Pancreas (tissue), 10 donors: ENCODE results near the gene MATN3. TPM values are rescaled to one million over a fixed set of nuclear protein-coding genes. Genes with fewer than 3 reads are reported as not detected.
A peak's percentile ranks its signal among the peaks of the same experiment; 100 is the strongest.

ENCODE experiments used
- ATAC-seq, 4 donors: fragments of 200-7000 bp; cut with Tn5 transposase; one replicate each; pipeline versions ENCODE4 v1.8.0 to v1.9.1; 2020; ENCODE audit warnings: mild to moderate bottlenecking in 4 of 4, moderate library complexity in 4 of 4
- DNase-seq, 6 donors: peaks; one replicate each; pipeline ENCODE4 v3.0.0-alpha.2; 2020
- FAIRE-seq: peaks from 2 replicates; lab custom pipeline; 2012; peaks lifted over from hg19 to GRCh38; lab: Jason Lieb, UNC
- H3K27ac ChIP-seq, 4 donors: fragments of 200-600 bp; sonication (generic); 1 replicate in 3 of 4; 2 replicates in 1 of 4; pipeline versions ENCODE4 v1.5.0 to v1.8.0; 2020
- H3K27me3 ChIP-seq, 4 donors: fragments of 200-600 bp; one replicate each; pipeline ENCODE4 v1.8.0; 2021
- H3K36me3 ChIP-seq, 3 donors: fragments of 200-600 bp; sonication (generic) in 1 of 3; one replicate each; pipeline versions ENCODE4 v1.5.0 to v1.8.0; 2020 to 2021
- H3K4me1 ChIP-seq, 3 donors: fragments of 200-600 bp; one replicate each; pipeline ENCODE4 v1.8.0; 2021
- H3K4me3 ChIP-seq, 4 donors: fragments of 200-600 bp; sonication (generic) in 2 of 4; one replicate each; pipeline versions ENCODE4 v1.5.0 to v1.8.0; 2020 to 2021
- H3K9me3 ChIP-seq, 4 donors: fragments of 200-600 bp; one replicate each; pipeline ENCODE4 v1.8.0; 2021
- CTCF ChIP-seq, 4 donors: fragments of 200-600 bp; sonication (generic) in 3 of 4; IDR thresholded peaks; one replicate each; pipeline versions ENCODE4 v1.5.0 to v1.8.0; 2021; ENCODE audit warnings: antibody characterized with exemption in 4 of 4
- whole genome bisulfite sequencing, 2 donors: extraction: QIAGEN DNeasy Blood & Tissue Kit; methylation state at CpG; one replicate each; pipeline ENCODE4 v1.1.7; 2013; 5-methylcytosine and 5-hydroxymethylcytosine counted together
- intact Hi-C, 3 donors: fragments of 100-400 bp; cut with DNase I; formaldehyde crosslinking; loops; one replicate each; pipeline versions ENCODE4 v1.11.1 to v1.14.2; 2022
- polyA plus RNA-seq, 2 donors: library from polyadenylated mRNA; stranded (reverse); fragments of 200-250 nt; gene quantifications; one replicate each; pipeline ENCODE4 v1.2.3, GENCODE V29; 2013
- total RNA-seq, 6 donors: library from RNA; stranded (reverse); fragmentation: NEBNext Ultra II Directional in 4 of 6; extraction: Animal tissue kit (Norgen Biotek cat#: 25700) in 4 of 6; gene quantifications; one replicate each; pipeline versions ENCODE4 v1.2.1 to v1.2.4, GENCODE V29; 2021 to 2023
- donor health status: healthy with polysubstance abuse.
- donor health status: DM: no; HTN: no; CAD: no; lungs with moderate emphysema.
- donor health status: DM: no; HTN: no; CAD: no.
- donor health status: control.
- donor health status: control.
- donor health status: Bipolar disorder and iron deficiency.
- donor health status: DM: yes; HTN: yes; CAD: no.
- donor health status: DM: no; HTN: no; CAD: no.
- donor health status: DM: no; HTN: no; CAD: no.
- donor health status: DM: yes; HTN: yes; CAD: no.

The MATN3 gene
- total and polyA plus RNA-seq, 8 donors, result 0.23 to 3.5 (median 0.47) TPM; not detected in 2

- H3K4me3 ChIP-seq, result no peak overlapping the region
- H3K27ac ChIP-seq, result no peak overlapping the region
- 96 to 99% methylated on average over 6 of the region's 6 CpGs for WGBS, 2 donors
- H3K36me3 ChIP-seq, result peaks cover 3 to 44% (median 8%) of the 10 kb centered on the region in 3 donors
- ATAC-seq (no peak), DNase-seq (no peak), FAIRE-seq (no peak)
- TF ChIP-seq CTCF (IDR thresholded peaks at IDR 0.05), result no peak
- H3K4me1 ChIP-seq, result no peaks in the 10 kb centered on the region
- intact Hi-C loops, result no loop called here
- no peaks in the 10 kb centered on the region for H3K9me3 ChIP-seq
- H3K27me3 ChIP-seq, result no peaks in the 10 kb centered on the region
These were observed 17.8 kb upstream of the MATN3 start for GRCh38 chr2:20030224-20030623.

- peaks cover 0 to 25% (median 3%) of the 10 kb centered on the region in 3 donors for H3K36me3 ChIP-seq
- no peak for FAIRE-seq
- intact Hi-C loops, result no loop called here
These were observed 15.4 kb upstream of the MATN3 start for GRCh38 chr2:20027705-20028434.

GRCh38 chr2:20027260-20027677, 14.8 kb upstream of the MATN3 start:
- 46 to 63% methylated on average over 4 of the region's 4 CpGs for WGBS, 2 donors
- ATAC-seq, result peak in 1 of 4 donors; percentile 58
- Histone ChIP-seq H3K4me1 (no peaks in the 10 kb centered on the region), H3K36me3 (peaks cover 0 to 22% (median 3%) of the 10 kb centered on the region in 3 donors), H3K27me3 (no peaks in the 10 kb centered on the region), H3K9me3 (no peaks in the 10 kb centered on the region), H3K27ac (no peak overlapping the region), H3K4me3 (no peak overlapping the region)
- no peak for DNase-seq
- TF ChIP-seq CTCF (IDR thresholded peaks at IDR 0.05), result no peak
- FAIRE-seq, result no peak
- intact Hi-C loops, result no loop called here

More at GRCh38 chr2:20027705-20028434, 15.4 kb upstream of the MATN3 start:
- no peak overlapping the region for H3K27ac ChIP-seq
- H3K4me3 ChIP-seq, result no peak overlapping the region
- H3K9me3 ChIP-seq, result no peaks in the 10 kb centered on the region
- no peak for DNase-seq
- WGBS, 2 donors, result 90 to 91% methylated on average over 3 of the region's 3 CpGs
- H3K27me3 ChIP-seq, result no peaks in the 10 kb centered on the region
- no peak for TF ChIP-seq CTCF (IDR thresholded peaks at IDR 0.05)
- no peak for ATAC-seq
- H3K4me1 ChIP-seq, result no peaks in the 10 kb centered on the region

GRCh38 chr2:20025065-20025786, 12.8 kb upstream of the MATN3 start:
- FAIRE-seq (no peak), ATAC-seq (no peak), DNase-seq (no peak)
- no peak for TF ChIP-seq CTCF (IDR thresholded peaks at IDR 0.05)
- peaks cover 0 to 9% (median 0%) of the 10 kb centered on the region in 3 donors for H3K36me3 ChIP-seq
- intact Hi-C loops, result no loop called here
- H3K27ac ChIP-seq, result no peak overlapping the region
- H3K27me3 ChIP-seq, result no peaks in the 10 kb centered on the region
- H3K9me3 ChIP-seq, result no peaks in the 10 kb centered on the region
- WGBS, 2 donors, result 95% methylated on average over 3 of the region's 3 CpGs
- H3K4me1 ChIP-seq, result no peaks in the 10 kb centered on the region
- H3K4me3 ChIP-seq, result no peak overlapping the region
